GM12864 (cell line): ENCODE results near the gene PAPPA.

Experiments used
- DNase-seq: peaks from one replicate; pipeline ENCODE4 v3.0.0-alpha.2; 2011; ENCODE audit warnings: low read depth
- H3K4me3 ChIP-seq: 2 replicates; pipeline ENCODE4 v1.5.1; 2011; ENCODE audit warnings: mild to moderate bottlenecking, low read depth, low read length, control low read depth
- TF ChIP-seq, protein P1 (sequence below): IDR thresholded peaks from 2 replicates; pipeline ENCODE4 v1.5.1; 2011; ENCODE audit warnings: low read depth, mild to moderate bottlenecking, moderate library complexity, low read length, control low read depth, inconsistent platforms; ENCODE audit errors: missing control alignments

Gene PAPPA

DNA sequence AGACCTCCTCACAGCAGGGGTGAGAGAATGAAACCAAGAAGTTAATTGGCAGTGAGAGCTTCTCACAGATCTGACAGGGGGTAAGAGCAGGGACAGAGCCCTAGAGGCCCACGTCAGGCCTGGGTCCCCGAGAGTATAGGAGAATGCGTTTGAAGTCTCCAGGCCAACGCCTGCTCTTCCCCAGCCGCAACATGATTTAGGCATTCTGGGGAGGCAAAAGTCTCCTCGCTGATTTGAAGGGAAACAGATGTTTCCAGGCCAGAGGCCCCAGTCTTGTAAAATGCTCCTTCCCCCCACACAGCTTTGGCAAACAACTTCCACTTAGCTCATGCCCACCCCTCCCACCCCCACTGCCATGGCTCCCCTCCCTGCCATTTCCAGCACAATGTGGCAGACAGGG, 294.3 kb downstream of the PAPPA start:
- no peak for DNase-seq
- H3K4me3 ChIP-seq: no peak overlapping the region
- TF ChIP-seq, protein P1, sequence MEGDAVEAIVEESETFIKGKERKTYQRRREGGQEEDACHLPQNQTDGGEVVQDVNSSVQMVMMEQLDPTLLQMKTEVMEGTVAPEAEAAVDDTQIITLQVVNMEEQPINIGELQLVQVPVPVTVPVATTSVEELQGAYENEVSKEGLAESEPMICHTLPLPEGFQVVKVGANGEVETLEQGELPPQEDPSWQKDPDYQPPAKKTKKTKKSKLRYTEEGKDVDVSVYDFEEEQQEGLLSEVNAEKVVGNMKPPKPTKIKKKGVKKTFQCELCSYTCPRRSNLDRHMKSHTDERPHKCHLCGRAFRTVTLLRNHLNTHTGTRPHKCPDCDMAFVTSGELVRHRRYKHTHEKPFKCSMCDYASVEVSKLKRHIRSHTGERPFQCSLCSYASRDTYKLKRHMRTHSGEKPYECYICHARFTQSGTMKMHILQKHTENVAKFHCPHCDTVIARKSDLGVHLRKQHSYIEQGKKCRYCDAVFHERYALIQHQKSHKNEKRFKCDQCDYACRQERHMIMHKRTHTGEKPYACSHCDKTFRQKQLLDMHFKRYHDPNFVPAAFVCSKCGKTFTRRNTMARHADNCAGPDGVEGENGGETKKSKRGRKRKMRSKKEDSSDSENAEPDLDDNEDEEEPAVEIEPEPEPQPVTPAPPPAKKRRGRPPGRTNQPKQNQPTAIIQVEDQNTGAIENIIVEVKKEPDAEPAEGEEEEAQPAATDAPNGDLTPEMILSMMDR: no peak

DNA sequence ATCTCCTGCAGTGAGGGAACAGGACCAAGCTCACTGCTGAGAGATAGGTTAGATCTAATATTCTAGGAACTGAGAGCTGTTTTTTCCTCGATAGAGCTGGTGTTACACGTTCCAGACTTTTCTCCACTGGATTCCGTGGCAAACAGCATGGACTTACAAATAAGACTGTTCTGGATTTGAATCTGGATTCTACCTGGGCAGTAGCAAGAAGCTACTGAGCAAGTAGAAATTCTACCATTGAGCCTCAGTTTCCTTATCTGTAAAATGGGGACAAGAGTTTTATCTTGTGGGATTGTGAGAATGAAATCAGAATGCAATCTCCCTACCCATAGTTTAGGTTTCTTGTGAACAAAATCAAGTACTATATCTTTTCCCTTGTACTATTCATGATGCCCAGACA, 294.8 kb downstream of the PAPPA start:
- DNase-seq: no peak
- TF ChIP-seq, protein P1: no peak
- H3K4me3 ChIP-seq: no peak overlapping the region

DNA sequence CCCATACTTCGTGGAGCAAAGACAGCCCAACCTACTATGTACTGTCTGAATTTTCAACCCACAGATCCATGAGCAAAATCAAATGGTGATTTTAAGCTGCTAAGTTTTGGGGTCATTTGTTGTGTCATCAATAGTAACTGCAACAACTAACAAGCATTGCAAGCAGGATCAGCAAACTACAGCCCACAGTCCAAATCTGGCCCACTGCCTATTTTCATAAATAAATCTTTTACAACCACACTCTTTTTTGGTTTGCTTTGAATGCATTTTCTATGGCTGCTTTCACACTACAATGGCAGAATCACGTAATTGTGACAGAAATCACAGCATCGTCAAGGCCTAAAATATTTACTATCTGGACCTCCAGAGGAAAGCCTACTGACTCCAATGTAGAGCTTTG, 296.4 kb downstream of the PAPPA start:
- TF ChIP-seq, protein P1: no peak
- no peak overlapping the region for H3K4me3 ChIP-seq
- DNase-seq: no peak

DNA sequence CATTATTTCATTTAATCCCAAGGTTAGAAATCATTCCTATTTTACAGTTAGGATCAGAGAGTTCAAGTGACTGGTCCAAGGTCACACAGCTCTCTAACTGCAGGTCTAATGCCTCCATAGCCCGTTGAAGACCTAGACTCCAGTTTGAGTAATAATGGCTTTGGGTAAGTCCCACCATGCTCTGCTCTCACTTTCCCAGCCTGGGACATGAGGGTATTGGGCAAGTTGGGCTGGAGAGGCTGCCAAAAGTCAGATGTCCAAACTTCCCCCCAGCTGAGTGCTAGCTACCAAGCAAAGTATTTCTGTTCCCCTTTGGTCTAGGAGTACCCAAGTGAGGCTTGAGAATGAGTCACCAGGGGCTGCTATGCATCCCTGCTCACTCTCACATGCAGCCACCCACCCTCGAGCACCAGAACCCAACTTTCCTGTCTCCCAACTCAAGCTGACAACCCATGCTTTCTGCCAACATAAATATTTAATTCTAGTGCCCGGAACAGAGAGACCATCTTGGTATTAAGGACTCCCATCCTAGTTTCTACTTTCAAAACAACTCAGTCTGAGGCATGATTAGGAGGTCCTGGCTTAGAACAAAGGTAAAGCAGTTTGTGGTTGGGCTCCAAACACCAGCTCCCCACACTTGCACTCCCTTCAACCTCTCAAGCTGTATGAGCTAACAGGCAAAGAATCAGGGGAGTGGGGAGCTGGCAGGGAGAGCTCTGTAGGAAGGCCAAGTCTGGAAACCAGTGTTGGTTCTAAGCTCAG, 297.0 kb downstream of the PAPPA start:
- H3K4me3 ChIP-seq: no peak overlapping the region
- TF ChIP-seq, protein P1: no peak
- no peak for DNase-seq

DNA sequence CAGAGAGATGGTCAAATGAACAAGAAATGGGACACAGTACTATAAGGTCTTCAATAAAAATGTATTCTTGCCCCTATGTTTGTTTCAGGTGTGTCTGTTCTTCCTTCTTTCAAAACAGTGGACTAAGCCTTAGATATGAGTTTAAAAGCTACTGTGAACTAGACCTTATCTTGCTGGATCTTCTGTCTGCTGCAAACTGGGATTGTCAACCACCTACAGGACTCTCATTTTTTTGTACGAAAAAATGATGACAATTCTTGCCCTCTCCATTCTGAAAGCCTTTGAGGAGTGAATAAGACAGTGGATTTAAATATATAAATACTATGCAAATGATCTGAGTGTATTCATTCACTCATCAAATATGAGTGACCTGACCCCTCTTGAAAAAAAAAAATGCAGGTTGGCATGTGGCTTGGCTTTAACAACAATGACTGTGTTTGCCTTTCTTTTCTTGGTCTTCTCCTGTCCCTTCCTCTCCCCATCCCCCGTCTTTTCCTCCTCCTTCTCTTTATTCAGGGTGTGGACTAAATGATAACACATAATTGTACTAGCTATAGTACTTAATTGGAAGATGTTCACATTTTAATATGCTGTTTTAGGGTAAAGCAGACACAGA, 298.0 kb downstream of the PAPPA start:
- TF ChIP-seq, protein P1: no peak
- no peak for DNase-seq
- no peak overlapping the region for H3K4me3 ChIP-seq
